Fibroblast of lung (primary cell): ENCODE data around the gene MTA1. TPM values are rescaled to one million over a fixed set of nuclear protein-coding genes. Genes with fewer than 3 reads are reported as not detected.

ENCODE experiments used
- DNase-seq, 2 donors: peaks; one replicate each; pipeline versions ENCODE4 v3.0.0 to v3.0.0-alpha.2; 2010; ENCODE audit warnings: low read depth in 2 of 2
- H2AFZ ChIP-seq: 2 replicates; pipeline ENCODE4 v1.5.1; 2012; ENCODE audit warnings: low read length, control low read depth, inconsistent platforms
- H3K27ac ChIP-seq: 2 replicates; pipeline ENCODE4 v1.5.1; 2011; ENCODE audit warnings: low read length, control low read depth; ENCODE audit not compliant: insufficient read depth
- H3K27me3 ChIP-seq: 2 replicates; pipeline ENCODE4 v1.5.1; 2011; ENCODE audit warnings: mild to moderate bottlenecking, low read length; ENCODE audit not compliant: control insufficient read depth, insufficient read depth
- H3K36me3 ChIP-seq: 2 replicates; pipeline ENCODE4 v1.5.1; 2011; ENCODE audit warnings: low read length; ENCODE audit not compliant: control insufficient read depth, insufficient read depth
- H3K4me1 ChIP-seq: 2 replicates; pipeline ENCODE4 v1.5.1; 2011; ENCODE audit warnings: low read length; ENCODE audit not compliant: control insufficient read depth, insufficient read depth; ENCODE audit errors: extremely low read depth
- H3K4me2 ChIP-seq: 2 replicates; pipeline ENCODE4 v1.5.1; 2011; ENCODE audit warnings: low read length, control low read depth; ENCODE audit not compliant: insufficient read depth; ENCODE audit errors: extremely low read depth
- H3K4me3 ChIP-seq, 4 experiments: fragments of 200-600 bp in 1 of 4; sonication (generic) in 1 of 4; replicated peaks in 1 of 4; 2 replicates each; pipeline ENCODE4 v1.5.1; 2011 to 2016; ENCODE audit warnings: low read length in 4 of 4, low read depth in 3 of 4, mild to moderate bottlenecking in 3 of 4, control low read depth in 2 of 4, inconsistent platforms in 1 of 4, mixed read lengths in 1 of 4; ENCODE audit not compliant: insufficient read depth in 1 of 4; ENCODE audit errors: control extremely low read depth in 1 of 4
- H3K79me2 ChIP-seq: 2 replicates; pipeline ENCODE4 v1.5.1; 2012; ENCODE audit warnings: mild to moderate bottlenecking, low read length, inconsistent platforms; ENCODE audit not compliant: control insufficient read depth, insufficient read depth
- H3K9ac ChIP-seq: 2 replicates; pipeline ENCODE4 v1.5.1; 2011; ENCODE audit warnings: mild to moderate bottlenecking, low read length, control low read depth; ENCODE audit not compliant: insufficient read depth
- H3K9me3 ChIP-seq: 2 replicates; pipeline ENCODE4 v1.5.1; 2012; ENCODE audit warnings: low read depth, low read length; ENCODE audit not compliant: control insufficient read depth, insufficient read depth
- H4K20me1 ChIP-seq: 2 replicates; pipeline ENCODE4 v1.5.1; 2011; ENCODE audit warnings: low read length; ENCODE audit not compliant: control insufficient read depth, insufficient read depth; ENCODE audit errors: extremely low read depth
- CTCF ChIP-seq, 2 donors: IDR thresholded peaks in 1 of 2; conservative IDR thresholded peaks in 1 of 2; 1 replicate in 1 of 2; 2 replicates in 1 of 2; pipeline ENCODE4 v1.5.1; 2011 to 2012; ENCODE audit warnings: low read length in 2 of 2, control low read depth in 1 of 2, inconsistent platforms in 1 of 2, low read depth in 1 of 2, mild to moderate bottlenecking in 1 of 2
- EZH2 ChIP-seq: IDR thresholded peaks from 2 replicates; pipeline ENCODE4 v1.5.1; 2012; ENCODE audit warnings: low read length, control low read depth, mild to moderate bottlenecking; ENCODE audit errors: missing control alignments
- polyA plus RNA-seq, 2 donors: library from polyadenylated mRNA; depleted of rRNA in 1 of 2; stranded (reverse) in 1 of 2; unstranded in 1 of 2; fragments of >200 nt; gene quantifications; 2 replicates each; pipeline ENCODE4 v1.2.1, GENCODE V29; 2011 to 2012; ENCODE audit warnings: missing spikeins in 1 of 2
- total RNA-seq: library from RNA; depleted of rRNA; stranded (reverse); fragments of >200 nt; gene quantifications from 2 replicates; pipeline ENCODE4 v1.2.1, GENCODE V29; 2014

The MTA1 gene
- total and polyA plus RNA-seq, 2 donors (not counting 1 experiment from before 2014, with no cell fraction given): 28.6 to 29.7 TPM

DNA sequence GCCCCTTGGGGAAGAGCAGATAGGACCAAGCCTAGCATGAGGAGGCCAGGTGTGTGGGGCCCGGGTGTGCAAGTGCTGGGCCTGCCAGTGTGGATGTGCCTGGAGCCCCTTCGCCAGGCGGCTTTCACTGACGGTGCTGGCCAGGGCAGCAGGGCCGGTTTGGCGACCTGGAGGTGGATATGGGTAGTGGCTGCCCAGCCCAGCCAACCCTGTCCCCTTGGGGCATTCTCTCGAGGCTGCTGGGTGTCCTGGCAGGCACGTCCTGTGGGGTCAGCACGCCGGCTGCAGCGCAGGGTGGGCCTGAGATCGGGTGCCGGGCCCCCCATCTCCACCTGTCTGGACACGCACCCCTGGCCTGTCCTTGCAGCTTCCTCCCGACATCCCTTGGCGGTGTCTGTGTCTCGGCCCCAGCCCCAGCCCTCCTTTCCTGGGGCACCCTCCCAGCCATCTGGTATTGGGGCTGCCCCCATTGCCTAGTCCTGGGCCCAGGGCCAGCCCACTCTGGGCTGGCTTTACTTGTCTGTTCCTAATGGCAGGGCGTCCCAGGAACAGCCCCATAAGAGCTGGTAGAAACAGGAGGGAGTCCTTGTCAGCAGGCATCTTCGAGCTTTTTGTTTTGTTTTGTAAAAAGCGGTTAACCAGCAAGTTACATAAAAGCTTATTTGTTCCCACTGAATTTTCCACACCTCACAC is 47.8 kb downstream of the MTA1 start:
- H3K27ac ChIP-seq: no peak overlapping the region
- H4K20me1 ChIP-seq: no peaks in the 10 kb centered on the region
- H3K27me3 ChIP-seq: no peaks in the 10 kb centered on the region
- TF ChIP-seq CTCF (conservative IDR thresholded peaks at IDR 0.05 in 1 of 2, IDR thresholded peaks at IDR 0.05 in 1 of 2; ENCODE audit: low read depth in 1 of 2, low read length in 2 of 2): no peak
- no peak for TF ChIP-seq EZH2
- no peak for DNase-seq
- no peak overlapping the region for H3K9ac ChIP-seq
- peaks cover 32% of the 10 kb centered on the region for H3K36me3 ChIP-seq
- H3K9me3 ChIP-seq: no peaks in the 10 kb centered on the region
- no peak overlapping the region for H2AFZ ChIP-seq
- no peaks in the 10 kb centered on the region for H3K79me2 ChIP-seq
- H3K4me2 ChIP-seq: no peak overlapping the region
- H3K4me1 ChIP-seq: peaks cover 12% of the 10 kb centered on the region
- no peak overlapping the region for H3K4me3 ChIP-seq

- no peaks in the 10 kb centered on the region for H3K9me3 ChIP-seq
- no peak for DNase-seq
- H3K27ac ChIP-seq: no peak overlapping the region
- no peaks in the 10 kb centered on the region for H3K79me2 ChIP-seq
- TF ChIP-seq CTCF (conservative IDR thresholded peaks at IDR 0.05 in 1 of 2, IDR thresholded peaks at IDR 0.05 in 1 of 2; ENCODE audit: low read depth in 1 of 2, low read length in 2 of 2) (no peak), EZH2 (no peak)
- H2AFZ ChIP-seq: no peak overlapping the region
- H4K20me1 ChIP-seq: no peaks in the 10 kb centered on the region
- H3K4me2 ChIP-seq: no peak overlapping the region
- H3K9ac ChIP-seq: no peak overlapping the region
- peaks cover 29% of the 10 kb centered on the region for H3K36me3 ChIP-seq
- no peak overlapping the region for H3K4me3 ChIP-seq
- no peaks in the 10 kb centered on the region for H3K27me3 ChIP-seq
- peaks cover 14% of the 10 kb centered on the region for H3K4me1 ChIP-seq
These were observed 48.4 kb downstream of the MTA1 start for GRCh38 chr14:105467942-105468471.

DNA sequence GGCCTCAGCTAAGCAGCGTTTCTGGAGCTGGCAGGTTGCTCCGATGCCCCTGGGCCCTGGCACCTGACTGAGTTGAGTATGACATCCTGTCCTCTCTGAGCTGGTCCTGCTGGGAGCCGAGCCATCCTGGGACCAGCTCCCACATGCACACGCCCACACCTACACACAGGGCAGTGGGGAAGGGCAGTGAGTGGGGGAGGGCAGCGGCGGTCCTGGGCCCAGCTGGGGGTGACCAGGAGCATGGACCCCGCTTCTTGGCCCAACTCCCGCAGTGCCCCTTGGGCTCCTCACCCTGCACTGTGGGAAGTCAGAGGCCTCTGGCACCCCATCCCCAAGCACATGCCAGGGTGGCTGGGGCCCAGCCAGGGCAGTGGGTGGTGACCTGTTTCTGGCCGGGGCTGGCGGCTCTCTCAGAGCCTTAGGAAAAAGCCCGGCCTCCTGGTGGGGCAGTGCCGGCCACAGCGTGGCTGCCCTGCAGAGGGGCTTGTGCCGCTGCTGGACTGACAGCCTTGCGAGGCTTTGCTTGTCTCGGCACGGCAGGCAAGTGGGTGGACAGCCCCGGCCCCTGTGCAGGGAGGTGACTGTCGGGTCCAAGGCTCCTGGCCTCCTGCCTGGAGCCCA is 49.1 kb downstream of the MTA1 start:
- Histone ChIP-seq H3K27ac (no peak overlapping the region), H3K27me3 (no peaks in the 10 kb centered on the region), H2AFZ (no peak overlapping the region), H3K79me2 (no peaks in the 10 kb centered on the region), H4K20me1 (no peaks in the 10 kb centered on the region), H3K4me3 (no peak overlapping the region), H3K9me3 (no peaks in the 10 kb centered on the region), H3K9ac (no peak overlapping the region), H3K36me3 (peaks cover 24% of the 10 kb centered on the region), H3K4me1 (peaks cover 18% of the 10 kb centered on the region), H3K4me2 (no peak overlapping the region)
- DNase-seq: no peak
- TF ChIP-seq CTCF (conservative IDR thresholded peaks at IDR 0.05 in 1 of 2, IDR thresholded peaks at IDR 0.05 in 1 of 2; ENCODE audit: low read depth in 1 of 2, low read length in 2 of 2) (no peak), EZH2 (no peak)
